SK-N-SH (cell line): ENCODE measurements around the gene BCO1. TPM values are rescaled to one million over a fixed set of nuclear protein-coding genes. Genes with fewer than 3 reads are reported as not detected.

ENCODE experiments used
- CTCF ChIA-PET: fragments of 300-600, 350-600 bp; formaldehyde crosslinking; extraction: SDS; loops from one replicate; lab custom pipeline; 2021; lab: Yijun Ruan, JAX
- POLR2A ChIA-PET: fragments of 350-600 bp; sonication (Branson Sonifier 250); formaldehyde crosslinking; extraction: SDS; loops from one replicate; lab custom pipeline; 2020; ENCODE audit warnings: antibody characterized with exemption, inconsistent platforms; lab: Yijun Ruan, JAX
- DNase-seq: peaks from one replicate; pipeline ENCODE4 v3.0.0; 2012
- H2AFZ ChIP-seq: fragments of 200-600 bp; sonication (generic); 2 replicates; pipeline ENCODE4 v1.8.1; 2016; ENCODE audit warnings: antibody characterized with exemption, mild to moderate bottlenecking, low read depth
- H3F3A ChIP-seq: fragments of 200-600 bp; sonication (generic); replicated peaks from 2 replicates; pipeline ENCODE3; 2016; ENCODE audit warnings: antibody characterized with exemption, mild to moderate bottlenecking; ENCODE audit not compliant: insufficient read depth
- H3K27ac ChIP-seq, 2 experiments: fragments of 200-500 bp in 1 of 2; fragments of 200-600 bp in 1 of 2; sonication (Bioruptor generic) in 1 of 2; sonication (generic), shearing (Covaris generic) in 1 of 2; 2 replicates each; pipeline versions ENCODE4 v1.5.1 to v1.6.1; 2014 to 2016; ENCODE audit warnings: low read depth in 2 of 2, inconsistent platforms in 1 of 2, low read length in 1 of 2, mild to moderate bottlenecking in 1 of 2, mixed read lengths in 1 of 2
- H3K27me3 ChIP-seq: fragments of 200-600 bp; sonication (generic), shearing (Covaris generic); 2 replicates; pipeline ENCODE4 v1.6.1; 2016; ENCODE audit warnings: mixed run types; ENCODE audit not compliant: insufficient read depth
- H3K36me3 ChIP-seq, 2 experiments: fragments of 200-500 bp in 1 of 2; fragments of 200-600 bp in 1 of 2; sonication (Bioruptor generic) in 1 of 2; sonication (generic) in 1 of 2; replicated peaks in 1 of 2; 2 replicates each; pipeline versions ENCODE3 to v1.5.1; 2014 to 2016; ENCODE audit warnings: low read length in 1 of 2, mild to moderate bottlenecking in 1 of 2; ENCODE audit not compliant: insufficient read depth in 2 of 2, control insufficient read depth in 1 of 2
- H3K4me1 ChIP-seq, 2 experiments: fragments of 200-500 bp in 1 of 2; fragments of 200-600 bp in 1 of 2; sonication (Bioruptor generic) in 1 of 2; sonication (generic), shearing (Covaris generic) in 1 of 2; 2 replicates each; pipeline versions ENCODE4 v1.5.1 to v1.6.1; 2014 to 2016; ENCODE audit warnings: low read depth in 1 of 2, low read length in 1 of 2, mixed run types in 1 of 2; ENCODE audit not compliant: insufficient read depth in 2 of 2, control insufficient read depth in 1 of 2
- H3K4me2 ChIP-seq: fragments of 200-600 bp; sonication (generic), shearing (Covaris generic); 2 replicates; pipeline ENCODE4 v1.6.1; 2017; ENCODE audit warnings: mixed run types
- H3K4me3 ChIP-seq, 2 experiments: fragments of 200-500 bp in 1 of 2; fragments of 200-600 bp in 1 of 2; sonication (Bioruptor generic) in 1 of 2; sonication (generic), shearing (Covaris generic) in 1 of 2; 2 replicates each; pipeline versions ENCODE4 v1.5.1 to v1.8.1; 2014 to 2016; ENCODE audit warnings: low read depth in 2 of 2, inconsistent platforms in 1 of 2, low read length in 1 of 2, mild to moderate bottlenecking in 1 of 2, mixed read lengths in 1 of 2, moderate library complexity in 1 of 2
- H3K79me2 ChIP-seq: fragments of 200-600 bp; sonication (generic); 2 replicates; pipeline ENCODE4 v1.8.1; 2017; ENCODE audit warnings: mild to moderate bottlenecking; ENCODE audit not compliant: insufficient read depth
- H3K9ac ChIP-seq: fragments of 200-600 bp; sonication (generic); 2 replicates; pipeline ENCODE4 v1.6.1; 2017; ENCODE audit warnings: mixed run types
- H3K9me2 ChIP-seq: fragments of 200-600 bp; sonication (generic); 2 replicates; pipeline ENCODE4 v1.6.1; 2017; ENCODE audit warnings: mixed run types
- H3K9me3 ChIP-seq: fragments of 200-600 bp; sonication (generic); 2 replicates; pipeline ENCODE4 v1.6.1; 2017; ENCODE audit warnings: mixed run types, mild to moderate bottlenecking, moderate library complexity
- H4K20me1 ChIP-seq: fragments of 200-600 bp; sonication (generic); 2 replicates; pipeline ENCODE4 v1.6.1; 2017; ENCODE audit warnings: mild to moderate bottlenecking, mixed run types; ENCODE audit not compliant: insufficient read depth
- CHD2 ChIP-seq: fragments of 150-350 bp; IDR thresholded peaks from 2 replicates; pipeline ENCODE4 v1.6.1; 2018; ENCODE audit warnings: low read length; ENCODE audit not compliant: partially characterized antibody
- EP300 ChIP-seq, 2 experiments: IDR thresholded peaks; 2 replicates each; pipeline versions ENCODE4 v1.4.0 to v1.6.1; 2012; ENCODE audit warnings: borderline replicate concordance in 1 of 2, low read depth in 1 of 2, low read length in 1 of 2
- MXI1 ChIP-seq: IDR thresholded peaks from 2 replicates; pipeline ENCODE4 v1.6.1; 2012; ENCODE audit warnings: mild to moderate bottlenecking, low read depth, low read length, improper control_type of control experiment
- NFIC ChIP-seq: IDR thresholded peaks from 2 replicates; pipeline ENCODE4 v1.4.0; 2012; ENCODE audit warnings: borderline replicate concordance
- RFX5 ChIP-seq: IDR thresholded peaks from 2 replicates; pipeline ENCODE4 v1.6.1; 2012; ENCODE audit warnings: mild to moderate bottlenecking, improper control_type of control experiment, low read length
- SIN3A ChIP-seq: IDR thresholded peaks from 2 replicates; pipeline ENCODE4 v1.6.1; 2012; ENCODE audit warnings: low read depth, mild to moderate bottlenecking, low read length, moderate library complexity, borderline replicate concordance
- SMC3 ChIP-seq: IDR thresholded peaks from 2 replicates; pipeline ENCODE4 v1.6.1; 2012; ENCODE audit warnings: low read depth, low read length, improper control_type of control experiment
- TAF1 ChIP-seq: IDR thresholded peaks from 2 replicates; pipeline ENCODE4 v1.6.1; 2012; ENCODE audit warnings: low read depth, mild to moderate bottlenecking, low read length, moderate library complexity, borderline replicate concordance
- TEAD4 ChIP-seq: IDR thresholded peaks from 2 replicates; pipeline ENCODE4 v1.4.0; 2012; ENCODE audit warnings: mild to moderate bottlenecking, borderline replicate concordance; ENCODE audit not compliant: insufficient read depth
- YY1 ChIP-seq: IDR thresholded peaks from 2 replicates; pipeline ENCODE4 v1.4.0; 2012; ENCODE audit warnings: low read depth, mild to moderate bottlenecking
- WGBS: methylation state at CpG from one replicate; pipeline ENCODE4 v1.1.6; 2017; ENCODE audit warnings: low lambda C conversion rate; 5-methylcytosine and 5-hydroxymethylcytosine counted together
- polyA plus RNA-seq, 3 experiments: library from polyadenylated mRNA; depleted of rRNA; stranded (reverse); fragments of >200 nt; gene quantifications; 2 replicates each; pipeline ENCODE4 v1.2.3, GENCODE V29; 2012
- TF ChIP-seq, protein P1 (sequence below): IDR thresholded peaks from 2 replicates; pipeline ENCODE4 v1.4.0; 2012; ENCODE audit warnings: low read depth
- TF ChIP-seq, protein P2 (sequence below): IDR thresholded peaks from 2 replicates; pipeline ENCODE4 v1.4.0; 2012; ENCODE audit warnings: low read depth, borderline replicate concordance
- TF ChIP-seq, protein P3 (sequence below): fragments of 150-350 bp; IDR thresholded peaks from 2 replicates; pipeline ENCODE4 v1.6.1; 2017; ENCODE audit warnings: antibody characterized with exemption, low read length, low read depth, borderline replicate concordance
- TF ChIP-seq, protein P4 (sequence below): IDR thresholded peaks from 2 replicates; pipeline ENCODE4 v1.4.0; 2012; ENCODE audit warnings: low read depth, borderline replicate concordance
- TF ChIP-seq, protein P5 (sequence below): IDR thresholded peaks from 2 replicates; pipeline ENCODE4; 2012

The BCO1 gene
- polyA plus RNA-seq, 1 of the 3 experiments (the other 2 are of a cell fraction): 0.02 TPM

DNA sequence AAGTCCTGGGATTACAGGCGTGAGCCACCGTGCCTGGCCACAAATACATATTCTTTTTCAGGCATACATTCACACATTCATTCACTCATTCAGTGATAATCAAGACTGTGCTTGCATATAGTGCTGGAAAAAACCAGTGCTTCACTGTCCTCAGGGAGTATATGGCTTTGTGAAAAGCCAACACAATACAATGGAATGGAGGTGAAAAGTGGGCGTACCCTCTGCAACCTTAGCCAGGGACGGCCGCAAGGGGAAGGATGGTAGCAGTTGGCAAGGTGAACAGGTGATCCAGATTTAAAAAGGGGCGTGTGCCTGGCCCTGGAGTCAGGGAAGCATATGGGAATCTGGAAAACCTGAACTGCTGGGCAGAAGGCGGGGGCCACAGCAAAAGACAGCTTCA lies 58.1 kb downstream of the BCO1 start:
- Histone ChIP-seq H3K79me2 (no peaks in the 10 kb centered on the region), H4K20me1 (no peaks in the 10 kb centered on the region), H2AFZ (no peak overlapping the region), H3F3A (no peaks in the 10 kb centered on the region), H3K9ac (no peak overlapping the region), H3K9me2 (no peaks in the 10 kb centered on the region), H3K9me3 (no peaks in the 10 kb centered on the region), H3K27ac (no peak overlapping the region), H3K36me3 (no peaks in the 10 kb centered on the region), H3K4me1 (no peaks in the 10 kb centered on the region), H3K4me2 (no peak overlapping the region), H3K4me3 (no peak overlapping the region), H3K27me3 (no peaks in the 10 kb centered on the region)
- CTCF ChIA-PET: no interaction called here
- DNase-seq: no peak
- 83% methylated on average over 7 of the region's 7 CpGs for WGBS
- TF ChIP-seq, protein P1, sequence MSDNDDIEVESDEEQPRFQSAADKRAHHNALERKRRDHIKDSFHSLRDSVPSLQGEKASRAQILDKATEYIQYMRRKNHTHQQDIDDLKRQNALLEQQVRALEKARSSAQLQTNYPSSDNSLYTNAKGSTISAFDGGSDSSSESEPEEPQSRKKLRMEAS: no peak
- TF ChIP-seq SMC3 (no peak), SIN3A (no peak), TAF1 (no peak), NFIC (no peak), TEAD4 (no peak), CHD2 (no peak), YY1 (no peak), MXI1 (no peak), RFX5 (no peak), EP300 (IDR thresholded peaks at IDR 0.05; ENCODE audit: borderline replicate concordance in 1 of 2, low read depth in 1 of 2, low read length in 1 of 2) (no peak)
- TF ChIP-seq, protein P2, sequence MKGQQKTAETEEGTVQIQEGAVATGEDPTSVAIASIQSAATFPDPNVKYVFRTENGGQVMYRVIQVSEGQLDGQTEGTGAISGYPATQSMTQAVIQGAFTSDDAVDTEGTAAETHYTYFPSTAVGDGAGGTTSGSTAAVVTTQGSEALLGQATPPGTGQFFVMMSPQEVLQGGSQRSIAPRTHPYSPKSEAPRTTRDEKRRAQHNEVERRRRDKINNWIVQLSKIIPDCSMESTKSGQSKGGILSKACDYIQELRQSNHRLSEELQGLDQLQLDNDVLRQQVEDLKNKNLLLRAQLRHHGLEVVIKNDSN: no peak
- TF ChIP-seq, protein P3, sequence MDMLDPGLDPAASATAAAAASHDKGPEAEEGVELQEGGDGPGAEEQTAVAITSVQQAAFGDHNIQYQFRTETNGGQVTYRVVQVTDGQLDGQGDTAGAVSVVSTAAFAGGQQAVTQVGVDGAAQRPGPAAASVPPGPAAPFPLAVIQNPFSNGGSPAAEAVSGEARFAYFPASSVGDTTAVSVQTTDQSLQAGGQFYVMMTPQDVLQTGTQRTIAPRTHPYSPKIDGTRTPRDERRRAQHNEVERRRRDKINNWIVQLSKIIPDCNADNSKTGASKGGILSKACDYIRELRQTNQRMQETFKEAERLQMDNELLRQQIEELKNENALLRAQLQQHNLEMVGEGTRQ: no peak
- TF ChIP-seq, protein P4, sequence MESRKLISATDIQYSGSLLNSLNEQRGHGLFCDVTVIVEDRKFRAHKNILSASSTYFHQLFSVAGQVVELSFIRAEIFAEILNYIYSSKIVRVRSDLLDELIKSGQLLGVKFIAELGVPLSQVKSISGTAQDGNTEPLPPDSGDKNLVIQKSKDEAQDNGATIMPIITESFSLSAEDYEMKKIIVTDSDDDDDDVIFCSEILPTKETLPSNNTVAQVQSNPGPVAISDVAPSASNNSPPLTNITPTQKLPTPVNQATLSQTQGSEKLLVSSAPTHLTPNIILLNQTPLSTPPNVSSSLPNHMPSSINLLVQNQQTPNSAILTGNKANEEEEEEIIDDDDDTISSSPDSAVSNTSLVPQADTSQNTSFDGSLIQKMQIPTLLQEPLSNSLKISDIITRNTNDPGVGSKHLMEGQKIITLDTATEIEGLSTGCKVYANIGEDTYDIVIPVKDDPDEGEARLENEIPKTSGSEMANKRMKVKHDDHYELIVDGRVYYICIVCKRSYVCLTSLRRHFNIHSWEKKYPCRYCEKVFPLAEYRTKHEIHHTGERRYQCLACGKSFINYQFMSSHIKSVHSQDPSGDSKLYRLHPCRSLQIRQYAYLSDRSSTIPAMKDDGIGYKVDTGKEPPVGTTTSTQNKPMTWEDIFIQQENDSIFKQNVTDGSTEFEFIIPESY: no peak
- TF ChIP-seq, protein P5, sequence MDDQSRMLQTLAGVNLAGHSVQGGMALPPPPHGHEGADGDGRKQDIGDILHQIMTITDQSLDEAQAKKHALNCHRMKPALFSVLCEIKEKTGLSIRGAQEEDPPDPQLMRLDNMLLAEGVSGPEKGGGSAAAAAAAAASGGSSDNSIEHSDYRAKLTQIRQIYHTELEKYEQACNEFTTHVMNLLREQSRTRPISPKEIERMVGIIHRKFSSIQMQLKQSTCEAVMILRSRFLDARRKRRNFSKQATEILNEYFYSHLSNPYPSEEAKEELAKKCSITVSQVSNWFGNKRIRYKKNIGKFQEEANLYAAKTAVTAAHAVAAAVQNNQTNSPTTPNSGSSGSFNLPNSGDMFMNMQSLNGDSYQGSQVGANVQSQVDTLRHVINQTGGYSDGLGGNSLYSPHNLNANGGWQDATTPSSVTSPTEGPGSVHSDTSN: no peak
- POLR2A ChIA-PET: no interaction called here
